OCI-LY7 (cell line): ENCODE data around the gene CYB5A. TPM values are rescaled to one million over a fixed set of nuclear protein-coding genes. Genes with fewer than 3 reads are reported as not detected.

Source experiments
- BruUV-seq: library from RNA; stranded (reverse); fragments of 400-500 nt; replicated peaks from 2 replicates; lab custom pipeline; 2021; lab: Mats Ljungman, UMichigan
- CTCF ChIA-PET: fragments of 300-600 bp; sonication (Branson Sonifier 250); formaldehyde crosslinking; loops from one replicate; lab custom pipeline; 2022; ENCODE audit warnings: antibody characterized with exemption; ENCODE audit not compliant: unreplicated experiment; lab: Charles Lee
- POLR2A ChIA-PET: fragments of 300-600 bp; sonication (Branson Sonifier 250); formaldehyde crosslinking; loops from one replicate; lab custom pipeline; 2022; ENCODE audit warnings: antibody characterized with exemption; lab: Charles Lee
- DNase-seq: peaks from one replicate; pipeline ENCODE4 v3.0.0-alpha.2; 2015; ENCODE audit warnings: low spot score
- H2AFZ ChIP-seq: fragments of 200-600 bp; sonication (generic), shearing (Covaris generic); 2 replicates; pipeline ENCODE4 v1.6.1; 2014; ENCODE audit warnings: mild to moderate bottlenecking, antibody characterized with exemption, low read length, moderate library complexity
- H3K27ac ChIP-seq: fragments of 200-600 bp; sonication (generic); 2 replicates; pipeline ENCODE4 v1.5.1; 2014; ENCODE audit warnings: mixed run types, low read depth, mild to moderate bottlenecking, moderate library complexity, low read length, inconsistent platforms; ENCODE audit not compliant: poor library complexity, severe bottlenecking
- H3K36me3 ChIP-seq: fragments of 200-600 bp; sonication (generic); 2 replicates; pipeline ENCODE4 v1.6.1; 2014; ENCODE audit warnings: mild to moderate bottlenecking, antibody characterized with exemption, low read length, moderate library complexity, mixed read lengths; ENCODE audit not compliant: insufficient read depth
- H3K4me1 ChIP-seq: fragments of 200-600 bp; sonication (generic); 2 replicates; pipeline ENCODE4 v1.5.1; 2014; ENCODE audit warnings: mild to moderate bottlenecking, low read length; ENCODE audit not compliant: insufficient read depth, poor library complexity, severe bottlenecking
- H3K4me2 ChIP-seq: fragments of 200-600 bp; sonication (generic); 2 replicates; pipeline ENCODE4 v1.6.1; 2014; ENCODE audit warnings: mild to moderate bottlenecking, low read length
- H3K4me3 ChIP-seq: fragments of 200-600 bp; sonication (generic); 2 replicates; pipeline ENCODE4 v1.5.1; 2014; ENCODE audit warnings: mild to moderate bottlenecking, low read depth, low read length; ENCODE audit not compliant: poor library complexity, severe bottlenecking
- H3K79me2 ChIP-seq: fragments of 200-600 bp; sonication (generic); 2 replicates; pipeline ENCODE4 v1.6.1; 2016; ENCODE audit warnings: low read depth, mild to moderate bottlenecking, low read length, moderate library complexity, mixed read lengths; ENCODE audit not compliant: insufficient read depth
- H3K9me2 ChIP-seq: fragments of 200-600 bp; sonication (generic); 2 replicates; pipeline ENCODE4 v1.6.1; 2016; ENCODE audit warnings: mild to moderate bottlenecking, low read length, mixed read lengths; ENCODE audit not compliant: insufficient read depth
- H3K9me3 ChIP-seq: fragments of 200-600 bp; sonication (generic); 2 replicates; pipeline ENCODE4 v1.6.1; 2014; ENCODE audit warnings: mild to moderate bottlenecking, mixed run types, low read length, mixed read lengths
- H4K20me1 ChIP-seq: fragments of 200-600 bp; sonication (generic); 2 replicates; pipeline ENCODE4 v1.6.1; 2014; ENCODE audit warnings: mild to moderate bottlenecking, antibody characterized with exemption, low read length, moderate library complexity, mixed read lengths; ENCODE audit not compliant: insufficient read depth
- CTCF ChIP-seq: fragments of 200-600 bp; sonication (generic); conservative IDR thresholded peaks from 2 replicates; pipeline ENCODE4 v1.5.1; 2014; ENCODE audit warnings: mild to moderate bottlenecking, antibody characterized with exemption, low read length, moderate library complexity, mixed read lengths
- EZH2phosphoT487 ChIP-seq: fragments of 200-600 bp; sonication (generic); IDR thresholded peaks from 2 replicates; pipeline ENCODE4 v1.6.1; 2018; ENCODE audit warnings: low read depth, borderline replicate concordance, mild to moderate bottlenecking, mixed run types, antibody characterized with exemption, low read length, moderate library complexity, mixed read lengths
- intact Hi-C: fragments of 100-400 bp; cut with micrococcal nuclease; formaldehyde crosslinking; loops from one replicate; pipeline ENCODE4 v1.10.0; 2022; ENCODE audit not compliant: unreplicated experiment
- total RNA-seq, 2 experiments: library from RNA; depleted of rRNA in 1 of 2; stranded (reverse); fragments of >200 nt in 1 of 2; shearing (Covaris generic) in 1 of 2; gene quantifications; 2 replicates each; pipeline ENCODE4 v1.2.3, GENCODE V29; 2014 to 2022

CYB5A gene
- total RNA-seq, 2 experiments from 2014 or later = not detected

- H3K27ac ChIP-seq = no peak overlapping the region
- no TSS peak for BruUV-seq
- H2AFZ ChIP-seq = no peak overlapping the region
- ChIA-PET POLR2A (no interaction called here), CTCF (no interaction called here)
- no peaks in the 10 kb centered on the region for H3K9me3 ChIP-seq
- no peaks in the 10 kb centered on the region for H3K36me3 ChIP-seq
- H3K4me3 ChIP-seq = no peak overlapping the region
- H3K9me2 ChIP-seq = no peaks in the 10 kb centered on the region
- no peaks in the 10 kb centered on the region for H3K79me2 ChIP-seq
- intact Hi-C loops = no loop called here
- H3K4me1 ChIP-seq = no peaks in the 10 kb centered on the region
- no peaks in the 10 kb centered on the region for H4K20me1 ChIP-seq
- DNase-seq = no peak
- no peak for TF ChIP-seq EZH2phosphoT487
- TF ChIP-seq CTCF = no peak
- no peak overlapping the region for H3K4me2 ChIP-seq
These were observed 34.7 kb downstream of the CYB5A start for GRCh38 chr18:74257083-74257482.

GRCh38 chr18:74256190-74256589, 35.6 kb downstream of the CYB5A start:
- Histone ChIP-seq H3K4me1 (no peaks in the 10 kb centered on the region), H3K27ac (no peak overlapping the region), H3K9me3 (no peaks in the 10 kb centered on the region), H3K4me3 (no peak overlapping the region), H3K36me3 (no peaks in the 10 kb centered on the region), H4K20me1 (no peaks in the 10 kb centered on the region), H3K4me2 (no peak overlapping the region), H3K79me2 (no peaks in the 10 kb centered on the region), H3K9me2 (no peaks in the 10 kb centered on the region), H2AFZ (no peak overlapping the region)
- ChIA-PET CTCF (no interaction called here), POLR2A (interaction anchor here (1.3 kb wide), 1 partner anchor 25 kb away, joined by 4 read pairs; no protein-coding TSS in a partner anchor)
- TF ChIP-seq CTCF (no peak), EZH2phosphoT487 (no peak)
- DNase-seq = no peak
- BruUV-seq = no TSS peak
- intact Hi-C loops = no loop called here

- intact Hi-C loops = no loop called here
These were observed 36.6 kb downstream of the CYB5A start for GRCh38 chr18:74255131-74255616.

More at GRCh38 chr18:74255131-74255616, 36.6 kb downstream of the CYB5A start:
- no TSS peak for BruUV-seq
- H3K4me2 ChIP-seq = no peak overlapping the region
- H3K9me2 ChIP-seq = no peaks in the 10 kb centered on the region
- H2AFZ ChIP-seq = no peak overlapping the region
- H3K4me3 ChIP-seq = no peak overlapping the region
- ChIA-PET CTCF (no interaction called here), POLR2A (interaction anchor here (0.7 to 1.3 kb wide), 2 partner anchors 24 to 281 kb away, joined by 3 to 4 read pairs; no protein-coding TSS in a partner anchor)
- H3K9me3 ChIP-seq = no peaks in the 10 kb centered on the region
- H3K4me1 ChIP-seq = no peaks in the 10 kb centered on the region
- H3K36me3 ChIP-seq = no peaks in the 10 kb centered on the region
- no peak for TF ChIP-seq EZH2phosphoT487
- no peak for TF ChIP-seq CTCF
- no peaks in the 10 kb centered on the region for H3K79me2 ChIP-seq
- H4K20me1 ChIP-seq = no peaks in the 10 kb centered on the region
- H3K27ac ChIP-seq = no peak overlapping the region
- DNase-seq = no peak
